GM12801 (cell line): Measurements from ENCODE around the gene CAPN10.

Experiments used
- TF ChIP-seq, protein P1 (sequence below): IDR thresholded peaks from one replicate; pipeline ENCODE4 v1.5.1; 2011; ENCODE audit warnings: control low read depth; ENCODE audit not compliant: insufficient read length; ENCODE audit errors: extremely low read depth

Gene CAPN10

DNA sequence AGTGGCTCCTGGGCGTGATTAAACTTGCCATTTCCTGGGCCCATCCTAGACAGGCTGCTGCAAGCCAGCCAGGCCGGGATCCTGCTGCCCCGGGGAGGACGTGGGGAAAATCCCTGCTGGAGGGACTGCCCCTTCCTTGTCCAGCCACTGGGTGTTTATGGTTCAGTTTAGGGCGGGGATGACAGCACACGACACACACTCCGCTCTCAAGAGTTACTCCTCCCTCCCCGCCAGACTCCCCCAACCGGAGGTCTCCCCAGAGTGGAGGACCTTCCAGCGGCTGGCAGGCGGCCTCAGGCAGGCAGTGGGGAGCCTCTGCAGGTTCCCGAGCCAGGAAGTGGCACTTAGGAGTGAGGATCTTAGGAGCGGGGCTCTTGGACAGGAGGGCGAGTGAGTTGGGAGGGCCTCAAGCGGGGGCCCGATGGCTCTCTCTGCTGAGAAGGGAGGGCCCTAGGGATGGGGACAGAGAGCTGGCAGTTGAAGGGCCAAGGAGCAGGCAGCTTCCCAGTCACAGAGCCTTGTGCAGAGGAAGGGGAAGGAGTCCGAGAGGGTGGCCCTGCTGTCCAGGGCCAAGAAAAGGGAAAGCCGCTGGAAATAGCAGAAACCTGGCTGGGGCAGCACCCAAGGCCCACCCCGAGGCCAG, 33.1 kb downstream of the CAPN10 start:
- TF ChIP-seq, protein P1, sequence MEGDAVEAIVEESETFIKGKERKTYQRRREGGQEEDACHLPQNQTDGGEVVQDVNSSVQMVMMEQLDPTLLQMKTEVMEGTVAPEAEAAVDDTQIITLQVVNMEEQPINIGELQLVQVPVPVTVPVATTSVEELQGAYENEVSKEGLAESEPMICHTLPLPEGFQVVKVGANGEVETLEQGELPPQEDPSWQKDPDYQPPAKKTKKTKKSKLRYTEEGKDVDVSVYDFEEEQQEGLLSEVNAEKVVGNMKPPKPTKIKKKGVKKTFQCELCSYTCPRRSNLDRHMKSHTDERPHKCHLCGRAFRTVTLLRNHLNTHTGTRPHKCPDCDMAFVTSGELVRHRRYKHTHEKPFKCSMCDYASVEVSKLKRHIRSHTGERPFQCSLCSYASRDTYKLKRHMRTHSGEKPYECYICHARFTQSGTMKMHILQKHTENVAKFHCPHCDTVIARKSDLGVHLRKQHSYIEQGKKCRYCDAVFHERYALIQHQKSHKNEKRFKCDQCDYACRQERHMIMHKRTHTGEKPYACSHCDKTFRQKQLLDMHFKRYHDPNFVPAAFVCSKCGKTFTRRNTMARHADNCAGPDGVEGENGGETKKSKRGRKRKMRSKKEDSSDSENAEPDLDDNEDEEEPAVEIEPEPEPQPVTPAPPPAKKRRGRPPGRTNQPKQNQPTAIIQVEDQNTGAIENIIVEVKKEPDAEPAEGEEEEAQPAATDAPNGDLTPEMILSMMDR: no peak

DNA sequence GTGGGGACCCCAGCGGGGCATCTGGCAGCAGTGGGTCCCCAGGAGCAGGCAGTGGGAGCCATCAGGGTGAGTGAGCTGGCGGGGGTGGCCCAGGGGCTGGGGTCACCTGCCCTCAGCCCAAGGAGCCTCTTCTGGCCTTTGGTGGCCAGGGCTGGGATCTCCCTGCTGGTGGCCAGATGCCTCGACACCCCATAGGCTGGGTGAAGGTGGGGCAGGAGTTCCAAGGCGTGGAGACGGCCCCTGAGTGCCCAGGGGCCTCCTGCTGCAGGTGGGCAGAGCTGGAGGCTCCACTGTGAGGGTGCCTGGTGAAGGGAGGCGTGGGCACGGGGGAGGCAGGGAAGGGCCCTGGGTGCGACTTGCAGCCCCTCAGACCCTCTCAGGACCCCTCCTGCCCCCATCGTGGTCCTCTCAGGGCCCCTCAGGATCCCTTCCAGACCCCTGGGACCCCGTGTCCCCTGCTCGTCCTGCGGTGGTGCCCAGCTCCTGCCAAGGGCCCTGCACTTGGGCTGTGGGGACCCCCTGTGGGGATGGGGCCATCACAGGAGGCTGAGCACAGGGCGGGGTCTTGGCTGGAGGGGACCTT, 33.7 kb downstream of the CAPN10 start:
- TF ChIP-seq, protein P1: no peak

DNA sequence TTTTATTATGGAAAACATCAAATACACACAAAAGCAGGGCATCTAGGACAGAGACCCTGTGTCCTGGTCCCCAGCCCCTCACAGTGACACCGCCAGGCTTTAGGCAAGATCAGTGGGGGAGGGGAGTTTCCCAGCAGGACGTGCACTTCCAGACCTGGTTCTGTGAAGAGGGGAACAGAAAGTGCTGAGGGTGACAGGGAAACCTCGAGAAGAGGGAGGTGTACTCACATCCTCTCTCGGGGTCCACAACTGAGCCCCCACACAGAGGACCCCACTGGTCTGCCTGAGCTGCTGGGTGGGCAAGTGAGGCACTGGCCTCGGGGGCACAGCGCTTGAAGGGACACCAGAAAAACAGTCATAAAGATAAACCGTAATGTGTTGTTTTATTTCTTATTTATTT, 34.3 kb downstream of the CAPN10 start:
- TF ChIP-seq, protein P1: no peak

DNA sequence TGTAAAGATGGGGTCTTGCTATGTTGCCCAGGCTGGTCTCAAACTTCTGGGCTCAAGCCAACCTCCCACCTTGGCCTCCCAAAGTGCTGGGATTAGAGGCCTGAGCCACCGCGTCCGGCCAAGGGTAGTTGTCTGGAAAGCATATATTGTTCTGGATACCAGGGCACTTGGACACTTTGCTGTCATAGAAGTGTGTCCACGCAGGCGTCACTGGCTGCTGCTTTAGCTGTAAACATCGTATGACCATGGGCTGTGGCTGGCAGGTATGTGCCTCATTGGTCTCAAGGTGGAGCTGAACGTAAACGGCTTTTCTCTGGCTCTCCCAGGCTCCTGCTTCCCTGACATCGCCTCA, 35.5 kb downstream of the CAPN10 start:
- TF ChIP-seq, protein P1: no peak

DNA sequence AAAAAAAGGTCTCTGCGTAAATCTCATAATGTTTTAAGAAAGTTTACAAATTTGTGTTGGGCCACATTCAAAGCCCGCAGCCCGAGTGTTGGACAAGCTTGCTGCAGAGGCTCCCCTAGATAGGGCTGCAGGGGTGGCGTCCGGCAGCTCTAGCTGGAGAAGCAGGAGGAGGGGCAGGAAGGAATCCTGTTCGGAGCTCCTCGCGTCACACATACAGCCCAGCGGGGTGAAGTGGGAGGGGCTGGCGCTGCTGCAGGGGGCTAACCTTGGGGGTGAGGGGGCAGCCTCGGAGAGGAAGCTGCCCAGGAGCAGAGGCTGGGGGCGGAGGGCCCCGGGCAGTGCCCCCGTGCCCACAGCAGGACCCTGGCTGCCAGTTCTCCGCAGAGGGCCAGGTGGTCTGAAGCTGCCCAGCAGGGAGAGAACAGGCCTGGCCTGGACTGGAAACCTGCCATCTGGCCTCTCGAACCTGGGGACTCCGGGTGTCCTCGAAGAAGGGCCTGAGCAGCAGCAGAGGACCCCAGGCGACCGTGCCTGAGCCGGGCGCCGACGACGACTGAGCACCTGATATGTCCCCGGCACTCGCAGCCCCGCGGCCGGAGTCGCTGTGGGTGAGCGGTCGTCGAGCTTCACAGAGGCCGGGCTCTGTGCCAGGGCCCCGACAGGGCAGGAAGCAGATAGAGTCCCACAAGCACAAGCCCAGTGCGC, 36.1 kb downstream of the CAPN10 start:
- TF ChIP-seq, protein P1: no peak

DNA sequence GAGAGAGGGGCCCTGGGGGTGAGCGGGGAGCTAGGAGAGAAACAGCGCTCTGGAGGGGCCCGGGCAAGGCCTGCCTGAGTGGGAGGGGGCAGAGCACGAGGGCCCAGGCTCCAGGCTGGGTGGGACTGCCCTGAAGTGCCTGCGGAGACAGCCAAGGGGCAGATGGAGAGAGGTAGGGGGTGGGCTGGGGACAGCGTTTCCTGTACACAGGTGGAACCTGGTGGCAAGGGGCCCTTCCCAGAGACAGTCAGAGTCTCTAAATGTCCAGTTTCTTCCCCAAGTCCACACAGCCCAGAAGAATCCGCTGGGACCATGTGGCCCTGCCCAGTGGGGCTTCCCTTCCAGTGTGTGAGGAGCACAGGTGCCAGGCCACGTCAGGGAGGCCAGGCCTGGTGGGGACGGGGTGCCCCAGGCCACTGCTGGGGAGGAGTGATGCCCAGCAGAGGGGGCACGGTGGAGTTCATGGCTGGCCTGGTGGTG, 37.0 kb downstream of the CAPN10 start:
- TF ChIP-seq, protein P1: no peak

DNA sequence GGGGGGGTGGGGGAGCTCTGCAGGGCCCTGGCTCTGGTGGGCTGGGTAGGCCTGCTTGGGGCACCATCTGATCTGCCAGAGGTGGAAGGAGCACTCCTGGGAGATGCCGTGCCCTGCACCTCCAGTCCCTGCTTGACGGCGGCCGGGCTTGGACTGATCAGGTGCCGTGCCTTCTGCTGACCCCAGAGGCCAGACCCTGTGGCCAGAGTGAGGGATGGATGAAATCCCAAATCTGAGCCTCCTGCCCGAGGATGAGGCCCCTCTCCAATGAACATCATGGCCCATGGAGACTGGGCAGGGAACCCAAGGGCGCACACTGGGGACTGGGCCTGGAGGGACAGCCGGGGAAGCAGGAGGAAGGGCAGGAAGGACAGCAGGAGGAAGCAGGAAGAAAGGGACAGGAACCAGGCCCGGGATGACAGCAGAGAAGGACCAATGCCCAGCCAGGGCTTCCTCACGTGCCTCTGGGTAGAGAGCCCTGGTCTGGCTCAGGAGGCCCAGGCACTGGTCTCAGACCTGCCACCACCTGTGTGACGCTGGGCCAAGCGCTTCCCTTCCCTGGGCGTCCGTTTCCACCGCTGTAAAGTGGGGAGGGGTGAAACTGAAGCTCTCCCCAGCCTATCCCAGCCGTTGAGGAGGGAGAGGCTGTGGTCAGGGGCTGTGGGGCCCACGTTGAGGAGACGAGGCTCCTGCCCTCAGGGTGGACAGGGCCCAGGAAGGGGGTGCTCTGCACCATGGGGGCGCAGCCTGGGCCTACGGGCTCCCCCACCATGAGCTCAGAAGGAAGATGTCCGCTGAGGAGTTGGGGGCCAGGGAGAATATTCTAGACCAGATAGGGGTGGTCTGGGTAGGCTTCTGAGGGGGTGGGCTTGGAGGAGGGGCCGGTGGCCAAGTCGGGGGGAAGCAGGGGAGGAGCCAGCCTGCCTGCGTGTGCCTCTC, 37.7 kb downstream of the CAPN10 start:
- TF ChIP-seq, protein P1: no peak
